Colonic mucosa (tissue), 4 donors: ENCODE measurements around the gene MCL1. TPM values are rescaled to one million over a fixed set of nuclear protein-coding genes. Genes with fewer than 3 reads are reported as not detected.
"Not testable (repeated sequence)": the region's sequence is repeated elsewhere in the genome, so short reads cannot be mapped to it uniquely, and the experiment has no call there.

Experiments used
- DNase-seq: peaks from one replicate; pipeline ENCODE4 v3.0.0-alpha.2; 2020
- H3K27ac ChIP-seq: fragments of 200-600 bp; one replicate; pipeline ENCODE4 v1.8.0; 2021
- H3K27me3 ChIP-seq: fragments of 200-600 bp; one replicate; pipeline ENCODE4 v1.8.0; 2021
- H3K36me3 ChIP-seq: fragments of 200-600 bp; one replicate; pipeline ENCODE4 v1.8.0; 2021
- H3K4me1 ChIP-seq: fragments of 200-600 bp; one replicate; pipeline ENCODE4 v1.8.0; 2021; ENCODE audit warnings: mild to moderate bottlenecking
- H3K4me3 ChIP-seq: fragments of 200-600 bp; one replicate; pipeline ENCODE4 v1.8.0; 2021
- H3K9ac ChIP-seq, 2 donors: one replicate each; pipeline ENCODE4 v1.7.0; 2013; ENCODE audit warnings: control low read depth in 2 of 2, low read depth in 2 of 2, low read length in 2 of 2
- H3K9me3 ChIP-seq: fragments of 200-600 bp; one replicate; pipeline ENCODE4 v1.8.0; 2021
- intact Hi-C: fragments of 100-400 bp; cut with DNase I; formaldehyde crosslinking; loops from one replicate; pipeline ENCODE4 v1.14.1; 2022
- total RNA-seq, 2 donors: library from RNA; stranded (reverse); fragmentation: NEBNext Ultra II Directional in 1 of 2; extraction: Animal tissue kit (Norgen Biotek cat#: 25700) in 1 of 2; gene quantifications; one replicate each; pipeline ENCODE4 v1.2.1, GENCODE V29; 2021
- TF ChIP-seq, protein P1 (sequence below): fragments of 200-600 bp; IDR thresholded peaks from one replicate; pipeline ENCODE4 v1.8.0; 2022; ENCODE audit warnings: antibody characterized with exemption, mild to moderate bottlenecking
- donor health status: healthy.
- donor health status: DM: no; HTN: no; CAD: no.
- donor health status: DM: no; HTN: no; CAD: no.

MCL1 gene
- total RNA-seq, result 100 to 1,000 TPM; 151 to 285 TPM

DNA sequence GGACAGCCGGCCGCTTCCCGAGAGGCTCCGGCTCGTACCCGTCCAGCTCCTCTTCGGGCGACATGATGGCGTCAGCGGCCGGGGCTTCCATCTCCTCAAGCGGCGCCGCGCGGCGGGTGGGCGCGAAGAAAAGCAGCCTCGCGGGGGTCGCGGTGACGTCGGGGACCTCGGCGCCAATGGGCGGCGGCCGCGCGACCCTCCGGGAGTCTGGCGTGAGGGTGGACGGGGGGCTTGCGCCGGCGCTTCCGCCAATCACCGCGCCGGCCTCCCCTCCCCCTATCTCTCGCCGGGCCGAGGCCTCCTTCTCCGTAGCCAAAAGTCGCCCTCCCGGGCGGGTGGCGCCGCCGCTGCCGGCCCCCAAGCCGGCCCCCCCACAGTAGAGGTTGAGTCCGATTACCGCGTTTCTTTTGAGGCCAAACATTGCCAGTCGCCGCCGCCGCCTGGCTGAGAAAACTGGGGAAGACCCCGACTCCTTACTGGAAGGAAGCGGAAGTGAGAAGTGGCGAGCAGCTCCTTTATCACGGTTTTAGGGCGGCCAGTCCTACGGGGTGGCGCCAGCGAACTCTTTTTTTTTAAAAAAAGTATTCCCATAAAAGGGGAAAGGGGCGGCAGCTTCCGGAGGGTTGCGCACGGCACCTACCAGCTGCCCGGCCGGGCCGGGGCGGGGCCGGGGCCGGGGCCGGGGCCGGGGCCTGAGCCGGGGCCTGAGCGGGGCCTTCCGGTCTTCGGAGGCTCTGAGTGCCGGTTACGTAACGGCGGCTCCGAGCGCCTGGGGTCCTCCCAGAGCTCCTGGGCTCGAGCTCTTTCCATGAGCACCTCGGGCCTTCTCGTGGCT is at the start of gene MCL1:
TSS of gene MCL1 (minus strand) at position 501 of the 835 bp plus-strand sequence. CDS start at position 421, 80 bp downstream.
- no peaks in the 10 kb centered on the region for H3K9me3 ChIP-seq
- no peaks in the 10 kb centered on the region for H3K4me1 ChIP-seq
- peak within 1 kb of the TSS; percentile 87 for H3K4me3 ChIP-seq
- peak within 1 kb of the TSS; percentile 99 to 100 for H3K9ac ChIP-seq
- no peaks in the 10 kb centered on the region for H3K27me3 ChIP-seq
- TF ChIP-seq, protein P1, sequence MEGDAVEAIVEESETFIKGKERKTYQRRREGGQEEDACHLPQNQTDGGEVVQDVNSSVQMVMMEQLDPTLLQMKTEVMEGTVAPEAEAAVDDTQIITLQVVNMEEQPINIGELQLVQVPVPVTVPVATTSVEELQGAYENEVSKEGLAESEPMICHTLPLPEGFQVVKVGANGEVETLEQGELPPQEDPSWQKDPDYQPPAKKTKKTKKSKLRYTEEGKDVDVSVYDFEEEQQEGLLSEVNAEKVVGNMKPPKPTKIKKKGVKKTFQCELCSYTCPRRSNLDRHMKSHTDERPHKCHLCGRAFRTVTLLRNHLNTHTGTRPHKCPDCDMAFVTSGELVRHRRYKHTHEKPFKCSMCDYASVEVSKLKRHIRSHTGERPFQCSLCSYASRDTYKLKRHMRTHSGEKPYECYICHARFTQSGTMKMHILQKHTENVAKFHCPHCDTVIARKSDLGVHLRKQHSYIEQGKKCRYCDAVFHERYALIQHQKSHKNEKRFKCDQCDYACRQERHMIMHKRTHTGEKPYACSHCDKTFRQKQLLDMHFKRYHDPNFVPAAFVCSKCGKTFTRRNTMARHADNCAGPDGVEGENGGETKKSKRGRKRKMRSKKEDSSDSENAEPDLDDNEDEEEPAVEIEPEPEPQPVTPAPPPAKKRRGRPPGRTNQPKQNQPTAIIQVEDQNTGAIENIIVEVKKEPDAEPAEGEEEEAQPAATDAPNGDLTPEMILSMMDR, result no peak
- intact Hi-C loops, result loop anchor here (5.0 kb wide), 1 partner anchor 43 kb away; no protein-coding TSS in a partner anchor
- H3K27ac ChIP-seq, result peak within 1 kb of the TSS; percentile 98
- no peaks in the 10 kb centered on the region for H3K36me3 ChIP-seq
- peak; percentile 94 for DNase-seq

DNA sequence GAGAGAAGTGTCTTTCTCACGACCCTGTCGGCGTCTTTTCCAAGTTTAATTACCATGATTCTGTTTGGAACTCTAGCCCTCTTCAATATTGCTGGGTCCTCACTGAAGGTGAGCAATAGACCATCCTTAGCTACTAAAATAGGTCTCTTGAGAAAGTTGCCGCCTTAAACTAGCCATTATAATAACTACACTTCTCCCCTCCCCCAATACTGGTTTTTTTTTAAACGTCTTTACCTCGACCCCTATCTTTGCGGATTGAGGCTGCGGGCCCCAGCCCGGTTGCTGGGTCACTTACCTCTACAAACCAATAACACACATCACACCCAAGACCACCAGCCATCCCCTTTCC is 49.3 kb upstream of the MCL1 start:
- Histone ChIP-seq H3K4me3 (peak overlapping the region; percentile 55), H3K9me3 (no peaks in the 10 kb centered on the region), H3K36me3 (peaks cover 2% of the 10 kb centered on the region), H3K9ac (peak overlapping the region; percentile 53 to 85), H3K27me3 (no peaks in the 10 kb centered on the region), H3K27ac (peak overlapping the region; percentile 84), H3K4me1 (no peaks in the 10 kb centered on the region)
- no peak for DNase-seq
- TF ChIP-seq, protein P1, result no peak
- intact Hi-C loops, result loop anchor here (10.0 kb wide), 1 partner anchor 164 kb away; no protein-coding TSS in a partner anchor

DNA sequence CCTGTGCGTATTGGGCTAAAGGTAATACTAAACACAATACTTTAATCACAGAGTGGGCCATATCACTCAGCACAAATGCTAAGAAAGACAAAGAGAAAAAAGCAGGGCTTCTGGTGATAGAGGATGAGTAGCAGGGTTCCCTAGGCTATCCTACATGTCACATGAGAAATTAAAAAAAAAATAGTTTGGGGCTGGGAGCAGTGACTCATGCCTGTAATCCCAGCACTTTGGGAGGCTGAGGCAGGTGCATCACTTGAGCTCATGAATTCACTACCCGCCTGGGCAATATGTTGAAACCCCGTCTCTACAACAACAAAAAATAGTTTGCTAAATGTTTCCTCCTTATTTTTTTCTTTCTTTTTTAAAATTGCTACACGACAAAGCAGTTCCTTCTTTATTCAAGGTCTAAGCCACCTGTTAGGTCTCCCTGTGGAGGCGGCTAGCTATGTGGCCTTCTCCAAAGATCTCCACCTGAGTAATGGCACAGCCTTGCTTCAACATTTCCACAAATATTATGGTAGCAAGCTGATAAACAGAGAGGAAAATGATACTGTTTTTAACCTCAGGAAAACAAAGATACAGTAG is 48.5 kb upstream of the MCL1 start:
- TF ChIP-seq, protein P1, result no peak
- Histone ChIP-seq H3K27ac (peak overlapping the region; percentile 84), H3K4me3 (peak overlapping the region; percentile 55), H3K9ac (peak overlapping the region in 1 of 2 donors; percentile 85), H3K4me1 (no peaks in the 10 kb centered on the region), H3K27me3 (no peaks in the 10 kb centered on the region), H3K9me3 (no peaks in the 10 kb centered on the region), H3K36me3 (peaks cover 3% of the 10 kb centered on the region)
- no peak for DNase-seq
- intact Hi-C loops, result loop anchor here (10.0 kb wide), 1 partner anchor 163 kb away; no protein-coding TSS in a partner anchor

DNA sequence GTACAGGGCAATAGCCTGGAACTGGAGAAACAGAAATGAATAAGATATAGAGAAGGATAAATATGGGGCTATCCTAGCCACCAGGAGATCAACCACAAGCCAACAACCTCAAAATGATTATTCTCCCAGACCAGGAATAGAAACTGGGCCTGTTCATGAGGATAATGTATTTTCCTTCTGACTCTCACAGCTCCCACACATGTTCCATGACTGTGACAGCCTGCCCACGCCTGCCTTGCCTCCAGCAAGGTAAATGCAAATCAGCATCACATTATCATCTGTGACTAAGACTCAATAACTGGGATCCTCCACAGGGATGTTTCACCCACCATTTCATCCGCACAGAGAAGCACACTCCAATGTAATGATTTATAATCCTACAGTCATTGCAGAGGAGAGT is 46.7 kb upstream of the MCL1 start:
- H3K36me3 ChIP-seq, result peaks cover 3% of the 10 kb centered on the region
- TF ChIP-seq, protein P1, result no peak
- H3K4me1 ChIP-seq, result no peaks in the 10 kb centered on the region
- no peaks in the 10 kb centered on the region for H3K9me3 ChIP-seq
- no peak overlapping the region for H3K9ac ChIP-seq
- no peak for DNase-seq
- no peak overlapping the region for H3K27ac ChIP-seq
- H3K27me3 ChIP-seq, result no peaks in the 10 kb centered on the region
- H3K4me3 ChIP-seq, result no peak overlapping the region
- intact Hi-C loops, result loop anchor here (10.0 kb wide), 1 partner anchor 161 kb away; no protein-coding TSS in a partner anchor

DNA sequence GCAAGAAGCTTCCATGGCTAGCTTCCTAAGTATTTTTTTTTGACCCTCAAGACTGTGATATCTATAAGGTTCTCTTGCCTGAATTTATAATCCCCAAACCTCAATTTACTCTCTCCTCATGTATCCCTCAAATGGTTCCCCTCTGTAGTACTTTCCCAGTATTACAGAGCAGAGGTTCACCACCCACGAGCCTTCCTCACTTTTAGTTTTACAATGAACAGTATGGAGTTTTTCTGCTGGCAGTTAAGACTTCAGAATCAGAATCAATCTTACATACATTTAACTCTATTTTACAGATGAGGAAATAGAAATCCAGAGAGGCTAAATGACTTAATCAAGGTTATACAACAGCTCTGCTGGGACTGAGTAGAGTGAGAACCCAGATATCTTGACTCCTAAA is 45.1 kb upstream of the MCL1 start:
- not testable (repeated sequence) for H3K9me3 ChIP-seq, H3K36me3 ChIP-seq, H3K27me3 ChIP-seq, H3K9ac ChIP-seq, H3K4me3 ChIP-seq, H3K27ac ChIP-seq, DNase-seq, H3K4me1 ChIP-seq
- intact Hi-C loops, result loop anchor here (5.0 to 10.0 kb wide), 2 partner anchors 47 to 160 kb away; partner anchors contain the start of gene MCL1

DNA sequence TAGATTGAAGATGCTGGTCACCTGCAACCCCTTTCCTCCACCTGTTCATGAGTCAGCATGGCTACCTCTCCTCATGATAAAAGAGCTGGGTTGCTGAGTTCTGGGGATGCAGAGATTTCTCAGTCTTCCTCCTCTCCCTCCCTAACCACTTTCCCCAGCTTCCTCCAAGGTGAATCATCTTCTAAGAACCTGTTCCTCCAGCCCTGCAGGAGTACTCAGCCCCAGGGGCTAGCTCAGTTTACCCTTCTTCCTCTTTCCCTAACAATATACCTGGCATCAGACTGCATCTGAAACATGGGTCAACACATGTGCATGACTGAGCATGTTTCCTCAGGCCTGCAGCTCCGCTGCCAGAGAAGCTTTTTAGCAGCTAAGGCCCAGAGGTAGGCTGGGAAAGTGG is 44.7 kb upstream of the MCL1 start:
- H3K9ac ChIP-seq, DNase-seq, H3K27me3 ChIP-seq, H3K4me3 ChIP-seq, H3K27ac ChIP-seq, H3K9me3 ChIP-seq, H3K36me3 ChIP-seq: not testable (repeated sequence)
- intact Hi-C loops, result loop anchor here (5.0 to 10.0 kb wide), 2 partner anchors 47 to 159 kb away; partner anchors contain the start of gene MCL1
- H3K4me1 ChIP-seq, result peaks cover 12% of the 10 kb centered on the region
